ENCODE measurements around the gene UGT1A7. TPM values are rescaled to one million over a fixed set of nuclear protein-coding genes. Genes with fewer than 3 reads are reported as not detected.

UGT1A7 gene
- not detected for total RNA-seq

GRCh38 chr2:233681521-233682099 lies at the start of gene UGT1A7:
Gene UGT1A7 (plus strand): TSS chr2:233681901. CDS start chr2:233681938, 37 bp downstream.

GRCh38 chr2:233636306-233636705 lies 45.4 kb upstream of the UGT1A7 start, which contains the start of gene UGT1A10:
Gene UGT1A10 (plus strand): TSS chr2:233636448. CDS start chr2:233636523, 75 bp downstream.

GRCh38 chr2:233671290-233672161 lies 10.2 kb upstream of the UGT1A7 start, which contains the start of gene UGT1A9:
Gene UGT1A9 (plus strand): TSS chr2:233671898. CDS start chr2:233671935, 37 bp downstream.

GRCh38 chr2:233692648-233693047 lies 10.9 kb downstream of the UGT1A7 start, which contains the start of gene UGT1A6:
Gene UGT1A6 (plus strand): TSS chr2:233692890. CDS start chr2:233693005, 115 bp downstream.

GRCh38 chr2:233712611-233713261 lies 31.0 kb downstream of the UGT1A7 start, which contains the start of gene UGT1A5:
Gene UGT1A5 (plus strand): TSS chr2:233712907. CDS start chr2:233712992, 85 bp downstream.

GRCh38 chr2:233718552-233718951 lies 36.9 kb downstream of the UGT1A7 start, which contains the start of gene UGT1A4:
Gene UGT1A4 (plus strand): TSS chr2:233718736. CDS start chr2:233718821, 85 bp downstream.

GRCh38 chr2:233728723-233729301 lies 47.1 kb downstream of the UGT1A7 start, which contains the start of gene UGT1A3:
Gene UGT1A3 (plus strand): TSS chr2:233729042. CDS start chr2:233729127, 85 bp downstream.

GRCh38 chr2:233760043-233760442 lies 78.3 kb downstream of the UGT1A7 start, which contains the start of gene UGT1A1:
Gene UGT1A1 (plus strand): TSS chr2:233760270. CDS start chr2:233760288, 18 bp downstream.

GRCh38 chr2:233778030-233778429 lies 96.3 kb downstream of the UGT1A7 start, which contains the start of gene MROH2A:
Gene MROH2A (plus strand): TSS chr2:233778330. CDS start chr2:233779359, 1,029 bp downstream.

Other genes with a start within 250 kb of the UGT1A7 start
- gene USP40, start 115.1 kb upstream of the UGT1A7 start, total RNA-seq, result 10 to 100 TPM; 18.7 to 20.3 TPM
- gene UGT1A8, start 64.3 kb upstream of the UGT1A7 start, total RNA-seq, result not detected
- gene UGT1A10, start 45.5 kb upstream of the UGT1A7 start, total RNA-seq, result not detected
- not detected for gene UGT1A9, start 10.0 kb upstream of the UGT1A7 start, total RNA-seq
- gene UGT1A6, start 11.0 kb downstream of the UGT1A7 start, total RNA-seq, result not detected
- not detected for gene UGT1A5, start 31.0 kb downstream of the UGT1A7 start, total RNA-seq
- gene UGT1A4, start 36.8 kb downstream of the UGT1A7 start, total RNA-seq, result not detected
- not detected for gene UGT1A3, start 47.1 kb downstream of the UGT1A7 start, total RNA-seq
- gene UGT1A1, start 78.4 kb downstream of the UGT1A7 start, total RNA-seq, result not detected
- not detected for gene MROH2A, start 96.4 kb downstream of the UGT1A7 start, total RNA-seq
- 10 to 100 TPM; 92.0 to 93.8 TPM for gene HJURP, start 172.6 kb downstream of the UGT1A7 start, total RNA-seq
- not detected for gene TRPM8, start 235.5 kb downstream of the UGT1A7 start, total RNA-seq

Measured in activated naive CD4-positive, alpha-beta T cell treated with anti-CD3 and anti-CD28 coated beads, Interleukin-2, amount 10 ng/mL, durations not matched to agents 5 hours and 36 hours (primary cell).